ENCODE data around the gene NT5C.

- TF ChIP-seq CTCF (IDR thresholded peaks at IDR 0.05; ENCODE audit: low read length) (no peak), EZH2 (IDR thresholded peaks at IDR 0.05; ENCODE audit: borderline replicate concordance, low read length) (no peak)
These were observed 32.7 kb downstream of the NT5C start for GRCh38 chr17:75098861-75099260.

Measured in OCI-LY1 (cell line).